Neural progenitor cell (in vitro differentiated cells): ENCODE data around the gene NT5DC2. TPM values are rescaled to one million over a fixed set of nuclear protein-coding genes. Genes with fewer than 3 reads are reported as not detected.

Experiments
- DNase-seq: peaks from one replicate; pipeline ENCODE4 v3.0.0-alpha.2; 2016; ENCODE audit warnings: low spot score
- H2AFZ ChIP-seq: fragments of 200-600 bp; sonication (generic); replicated peaks from 2 replicates; pipeline ENCODE4 v1.6.1; 2016; ENCODE audit warnings: antibody characterized with exemption
- H3F3A ChIP-seq: fragments of 200-600 bp; sonication (generic); 2 replicates; pipeline ENCODE4 v1.6.1; 2016; ENCODE audit warnings: antibody characterized with exemption, low read depth
- H3K27ac ChIP-seq: fragments of 200-600 bp; sonication (generic); 2 replicates; pipeline ENCODE4 v1.5.1; 2016; ENCODE audit warnings: mild to moderate bottlenecking
- H3K27me3 ChIP-seq: fragments of 200-600 bp; sonication (generic); 2 replicates; pipeline ENCODE4 v1.6.1; 2016; ENCODE audit warnings: mild to moderate bottlenecking, moderate library complexity
- H3K36me3 ChIP-seq: fragments of 200-600 bp; sonication (generic); 2 replicates; pipeline ENCODE4 v1.5.1; 2016
- H3K4me1 ChIP-seq: fragments of 200-600 bp; sonication (generic); 2 replicates; pipeline ENCODE4 v1.6.1; 2016; ENCODE audit warnings: mixed run types
- H3K4me2 ChIP-seq: fragments of 200-600 bp; sonication (generic); 2 replicates; pipeline ENCODE4 v1.6.1; 2016
- H3K4me3 ChIP-seq: fragments of 200-600 bp; sonication (generic); 2 replicates; pipeline ENCODE4 v1.5.1; 2016
- H3K79me2 ChIP-seq: fragments of 200-600 bp; sonication (generic); 2 replicates; pipeline ENCODE4 v1.6.1; 2016; ENCODE audit warnings: low read depth
- H3K9ac ChIP-seq: fragments of 200-600 bp; sonication (generic); 2 replicates; pipeline ENCODE4 v1.6.1; 2016
- H3K9me3 ChIP-seq: fragments of 200-600 bp; sonication (generic); 2 replicates; pipeline ENCODE4 v1.5.1; 2016; ENCODE audit warnings: low read depth
- H4K20me1 ChIP-seq: fragments of 200-600 bp; sonication (generic); 2 replicates; pipeline ENCODE4 v1.6.1; 2016; ENCODE audit warnings: low read depth
- H3K27ac Mint-ChIP-seq: 3 replicates; pipeline ENCODE4 v1.8.0; 2021; ENCODE audit warnings: mixed read lengths
- H3K27me3 Mint-ChIP-seq: 2 replicates; pipeline ENCODE4 v1.8.0; 2022; ENCODE audit warnings: low read depth, mild to moderate bottlenecking, inconsistent platforms, moderate library complexity, mixed read lengths; ENCODE audit not compliant: insufficient read depth
- H3K36me3 Mint-ChIP-seq: 3 replicates; pipeline ENCODE4 v1.8.0; 2021; ENCODE audit warnings: mixed read lengths
- H3K4me1 Mint-ChIP-seq: 3 replicates; pipeline ENCODE4 v1.8.0; 2021; ENCODE audit warnings: mixed read lengths
- H3K4me3 Mint-ChIP-seq: 3 replicates; pipeline ENCODE4 v1.8.0; 2021; ENCODE audit warnings: mild to moderate bottlenecking, moderate library complexity, mixed read lengths
- H3K9me3 Mint-ChIP-seq: 3 replicates; pipeline ENCODE4 v1.8.0; 2020; ENCODE audit warnings: mixed read lengths
- CTCF ChIP-seq: fragments of 200-600 bp; sonication (generic); IDR thresholded peaks from 2 replicates; pipeline ENCODE4 v1.5.1; 2017; ENCODE audit warnings: antibody characterized with exemption, mild to moderate bottlenecking
- EZH2 ChIP-seq: fragments of 200-600 bp; sonication (generic); IDR thresholded peaks from 2 replicates; pipeline ENCODE4 v1.6.1; 2017; ENCODE audit warnings: antibody characterized with exemption, mild to moderate bottlenecking, moderate library complexity
- EZH2phosphoT487 ChIP-seq: fragments of 200-600 bp; sonication (generic); IDR thresholded peaks from 2 replicates; pipeline ENCODE4 v1.6.1; 2017; ENCODE audit warnings: antibody characterized with exemption
- small RNA-seq: library from RNA; depleted of rRNA; stranded (forward); fragments of <200 nt; gene quantifications from one replicate; pipeline ENCODE3, GENCODE V24; 2015
- total RNA-seq: library from RNA; depleted of rRNA; stranded (reverse); fragments of >200 nt; gene quantifications from 2 replicates; pipeline ENCODE4 v1.2.3, GENCODE V29; 2015; ENCODE audit warnings: low replicate concordance

NT5DC2 gene
- total RNA-seq, 1 donor from 2014 or later: 210 TPM

- no peaks in the 10 kb centered on the region for H3K36me3 ChIP-seq
- H3K4me3 Mint-ChIP-seq: no peak overlapping the region
- no peaks in the 10 kb centered on the region for H3K4me1 ChIP-seq
- no peaks in the 10 kb centered on the region for H3K9me3 ChIP-seq
- H2AFZ ChIP-seq: no peak overlapping the region
- peaks cover 43% of the 10 kb centered on the region for H3K36me3 Mint-ChIP-seq
- no peak overlapping the region for H3K27ac ChIP-seq
- H3K79me2 ChIP-seq: no peaks in the 10 kb centered on the region
- H3K27ac Mint-ChIP-seq: no peak overlapping the region
- no peak overlapping the region for H3K9ac ChIP-seq
- H3F3A ChIP-seq: no peaks in the 10 kb centered on the region
- H3K9me3 Mint-ChIP-seq: no peaks in the 10 kb centered on the region
- no peak overlapping the region for H3K4me3 ChIP-seq
- no peak overlapping the region for H3K4me2 ChIP-seq
- DNase-seq: no peak
- H4K20me1 ChIP-seq: peaks cover 12% of the 10 kb centered on the region
- H3K27me3 ChIP-seq: no peaks in the 10 kb centered on the region
- no peaks in the 10 kb centered on the region for H3K27me3 Mint-ChIP-seq
- H3K4me1 Mint-ChIP-seq: peaks cover 11% of the 10 kb centered on the region
- TF ChIP-seq EZH2 (no peak), EZH2phosphoT487 (no peak), CTCF (no peak)
Measured at GRCh38 chr3:52479037-52479876, 54.4 kb downstream of the NT5DC2 start.

GRCh38 chr3:52477796-52478095, 55.9 kb downstream of the NT5DC2 start:
- H3K27ac ChIP-seq: no peak overlapping the region
- no peaks in the 10 kb centered on the region for H3K4me1 ChIP-seq
- TF ChIP-seq CTCF: no peak
- no peak for TF ChIP-seq EZH2phosphoT487
- TF ChIP-seq EZH2: no peak
- no peaks in the 10 kb centered on the region for H3K9me3 Mint-ChIP-seq
- H3F3A ChIP-seq: no peaks in the 10 kb centered on the region
- H3K4me1 Mint-ChIP-seq: peaks cover 3% of the 10 kb centered on the region
- H4K20me1 ChIP-seq: peaks cover 12% of the 10 kb centered on the region
- no peak overlapping the region for H3K27ac Mint-ChIP-seq
- H3K9me3 ChIP-seq: no peaks in the 10 kb centered on the region
- no peak overlapping the region for H2AFZ ChIP-seq
- H3K4me3 ChIP-seq: no peak overlapping the region
- peaks cover 5% of the 10 kb centered on the region for H3K36me3 ChIP-seq
- no peak for DNase-seq
- no peaks in the 10 kb centered on the region for H3K27me3 ChIP-seq
- H3K27me3 Mint-ChIP-seq: no peaks in the 10 kb centered on the region
- H3K4me2 ChIP-seq: no peak overlapping the region
- H3K4me3 Mint-ChIP-seq: no peak overlapping the region
- peaks cover 40% of the 10 kb centered on the region for H3K36me3 Mint-ChIP-seq
- no peak overlapping the region for H3K9ac ChIP-seq
- H3K79me2 ChIP-seq: no peaks in the 10 kb centered on the region

- H3K36me3 ChIP-seq: peaks cover 5% of the 10 kb centered on the region
- no peaks in the 10 kb centered on the region for H3K9me3 ChIP-seq
- no peak overlapping the region for H3K4me3 ChIP-seq
- H3K79me2 ChIP-seq: no peaks in the 10 kb centered on the region
- no peak overlapping the region for H3K9ac ChIP-seq
- no peak overlapping the region for H3K27ac Mint-ChIP-seq
- no peak overlapping the region for H3K4me3 Mint-ChIP-seq
- DNase-seq: no peak
- H3F3A ChIP-seq: no peaks in the 10 kb centered on the region
- no peaks in the 10 kb centered on the region for H3K4me1 Mint-ChIP-seq
- no peaks in the 10 kb centered on the region for H3K4me1 ChIP-seq
- no peak overlapping the region for H3K27ac ChIP-seq
- peaks cover 37% of the 10 kb centered on the region for H3K36me3 Mint-ChIP-seq
- no peaks in the 10 kb centered on the region for H3K9me3 Mint-ChIP-seq
- H3K27me3 Mint-ChIP-seq: no peaks in the 10 kb centered on the region
- peaks cover 14% of the 10 kb centered on the region for H4K20me1 ChIP-seq
- no peaks in the 10 kb centered on the region for H3K27me3 ChIP-seq
- H2AFZ ChIP-seq: no peak overlapping the region
- H3K4me2 ChIP-seq: no peak overlapping the region
- TF ChIP-seq EZH2: no peak
- no peak for TF ChIP-seq EZH2phosphoT487
- no peak for TF ChIP-seq CTCF
Measured at GRCh38 chr3:52477076-52477795, 56.4 kb downstream of the NT5DC2 start.

Small RNA genes lying within 50 kb of the gene (small RNA-seq; reads per million reads assigned to genes)
- gene RNU6-856P (not detected), gene RNU6ATAC16P (not detected)

Other genes starting within 250 kb of the NT5DC2 start
- gene GLYCTK, start 246.0 kb downstream of the NT5DC2 start, total RNA-seq: 4.2 and 10.1 TPM in 2 replicates
- gene DNAH1, start 217.5 kb downstream of the NT5DC2 start, total RNA-seq: 0.80 and 2.1 TPM in 2 replicates
- gene BAP1, start 123.8 kb downstream of the NT5DC2 start, total RNA-seq: 55.5 and 102 TPM in 2 replicates
- gene PHF7, start 123.2 kb downstream of the NT5DC2 start, total RNA-seq: 9.9 and 13.0 TPM in 2 replicates
- 0.79 and 3.4 TPM in 2 replicates for gene SEMA3G, start 88.8 kb downstream of the NT5DC2 start, total RNA-seq
- 0.67 and 5.8 TPM in 2 replicates for gene TNNC1, start 79.8 kb downstream of the NT5DC2 start, total RNA-seq
- gene NISCH, start 78.3 kb downstream of the NT5DC2 start, total RNA-seq: 80.5 and 146 TPM in 2 replicates
- gene STAB1, start 38.5 kb downstream of the NT5DC2 start, total RNA-seq: 0.06 TPM in 1 of 2 replicates, not detected in the other
- gene UQCC5, start 2.7 kb upstream of the NT5DC2 start, total RNA-seq: 2.0 and 2.4 TPM in 2 replicates
- 88.6 and 116 TPM in 2 replicates for gene PBRM1, start 152.1 kb upstream of the NT5DC2 start, total RNA-seq
- gene GNL3, start 152.2 kb upstream of the NT5DC2 start, total RNA-seq: 113 and 169 TPM in 2 replicates
- 76.3 and 88.0 TPM in 2 replicates for gene GLT8D1, start 171.9 kb upstream of the NT5DC2 start, total RNA-seq
- 142 and 162 TPM in 2 replicates for gene SPCS1, start 172.2 kb upstream of the NT5DC2 start, total RNA-seq
- gene NEK4, start 237.1 kb upstream of the NT5DC2 start, total RNA-seq: 41.8 and 42.0 TPM in 2 replicates
- gene ITIH1, start 243.7 kb upstream of the NT5DC2 start, total RNA-seq: not detected in 2 replicates